SK-N-SH treated with all-trans-retinoic acid at 6 μM for 48 hours (cell line): ENCODE data around the gene BBS9.

ENCODE experiments used
- ATAC-seq: fragments of 200-7000 bp; cut with Tn5 transposase; 3 replicates; pipeline ENCODE4 v1.9.1; 2020; ENCODE audit warnings: mild to moderate bottlenecking, moderate library complexity
- ARNTL ChIP-seq: fragments of 450-650 bp; formaldehyde crosslinking; IDR thresholded peaks from 2 replicates; pipeline ENCODE4 v1.5.0; 2020; ENCODE audit warnings: low read depth, mild to moderate bottlenecking, moderate library complexity, borderline replicate concordance
- BACH2 ChIP-seq: fragments of 250-450 bp; sonication (Bioruptor Pico); IDR thresholded peaks from 2 replicates; pipeline ENCODE4 v1.9.0; 2021; ENCODE audit warnings: mild to moderate bottlenecking, borderline replicate concordance
- CREB5 ChIP-seq: fragments of 250-450 bp; sonication (Bioruptor Pico); IDR thresholded peaks from 2 replicates; pipeline ENCODE4 v1.5.1; 2020; ENCODE audit warnings: low read depth, mild to moderate bottlenecking, moderate library complexity
- CSRNP3 ChIP-seq: fragments of 250-450 bp; sonication (Bioruptor Pico); IDR thresholded peaks from 2 replicates; pipeline ENCODE4 v1.5.1; 2021; ENCODE audit warnings: mild to moderate bottlenecking, moderate library complexity
- ESRRG ChIP-seq: fragments of 250-450 bp; sonication (Bioruptor Pico); IDR thresholded peaks from 2 replicates; pipeline ENCODE4 v1.6.1; 2021; ENCODE audit warnings: mild to moderate bottlenecking
- GLIS3 ChIP-seq: fragments of 250-450 bp; sonication (Bioruptor Pico); IDR thresholded peaks from 2 replicates; pipeline ENCODE4 v1.5.0; 2020; ENCODE audit warnings: mild to moderate bottlenecking, moderate library complexity
- ISL1 ChIP-seq: fragments of 250-450 bp; sonication (Bioruptor Pico); IDR thresholded peaks from 2 replicates; pipeline ENCODE4 v2.1.2; 2022; ENCODE audit warnings: mild to moderate bottlenecking, moderate library complexity
- OSR1 ChIP-seq: fragments of 250-450 bp; sonication (Bioruptor Pico); IDR thresholded peaks from 2 replicates; pipeline ENCODE4 v1.8.0; 2022; ENCODE audit warnings: moderate library complexity, mild to moderate bottlenecking, inconsistent platforms
- PATZ1 ChIP-seq: fragments of 250-450 bp; sonication (Bioruptor Pico); IDR thresholded peaks from 2 replicates; pipeline ENCODE4 v1.8.0; 2020; ENCODE audit warnings: mild to moderate bottlenecking, moderate library complexity, borderline replicate concordance
- POU6F1 ChIP-seq: fragments of 250-450 bp; sonication (Bioruptor Pico); IDR thresholded peaks from 2 replicates; pipeline ENCODE4 v1.8.0; 2021; ENCODE audit warnings: low read depth, mild to moderate bottlenecking, moderate library complexity, borderline replicate concordance
- PPARA ChIP-seq: fragments of 250-450 bp; sonication (Bioruptor Pico); IDR thresholded peaks from 2 replicates; pipeline ENCODE4 v1.5.0; 2020; ENCODE audit warnings: mild to moderate bottlenecking, borderline replicate concordance
- RARB ChIP-seq: fragments of 250-450 bp; sonication (Bioruptor Pico); IDR thresholded peaks from 2 replicates; pipeline ENCODE4 v1.8.0; 2021; ENCODE audit warnings: mild to moderate bottlenecking, moderate library complexity
- SNAI2 ChIP-seq: fragments of 250-450 bp; sonication (Bioruptor Pico); IDR thresholded peaks from 2 replicates; pipeline ENCODE4 v1.5.0; 2020; ENCODE audit warnings: mild to moderate bottlenecking, moderate library complexity
- TCF4 ChIP-seq: fragments of 250-450 bp; sonication (Bioruptor Pico); IDR thresholded peaks from 2 replicates; pipeline ENCODE4 v1.8.0; 2021; ENCODE audit warnings: mild to moderate bottlenecking, moderate library complexity, borderline replicate concordance
- TOX ChIP-seq: fragments of 250-450 bp; sonication (Bioruptor Pico); IDR thresholded peaks from 2 replicates; pipeline ENCODE4 v1.8.0; 2021; ENCODE audit warnings: mild to moderate bottlenecking, moderate library complexity, borderline replicate concordance
- TSHZ2 ChIP-seq: fragments of 250-450 bp; sonication (Bioruptor Pico); IDR thresholded peaks from 2 replicates; pipeline ENCODE4 v1.5.0; 2020; ENCODE audit warnings: mild to moderate bottlenecking, moderate library complexity
- ZFP3 ChIP-seq: fragments of 250-450 bp; sonication (Bioruptor Pico); IDR thresholded peaks from 2 replicates; pipeline ENCODE4 v1.5.0; 2020; ENCODE audit warnings: mild to moderate bottlenecking, moderate library complexity
- ZFP30 ChIP-seq: fragments of 450-650 bp; formaldehyde crosslinking; IDR thresholded peaks from 2 replicates; pipeline ENCODE4 v1.5.0; 2022; ENCODE audit warnings: mild to moderate bottlenecking, moderate library complexity
- ZNF565 ChIP-seq: fragments of 450-650 bp; formaldehyde crosslinking; conservative IDR thresholded peaks from 2 replicates; pipeline ENCODE4 v1.5.0; 2020; ENCODE audit warnings: low read depth, mild to moderate bottlenecking, moderate library complexity
- ZNF70 ChIP-seq: fragments of 450-650 bp; formaldehyde crosslinking; IDR thresholded peaks from 2 replicates; pipeline ENCODE4 v1.5.0; 2020; ENCODE audit warnings: mild to moderate bottlenecking, moderate library complexity
- ZNF8 ChIP-seq: fragments of 450-650 bp; formaldehyde crosslinking; IDR thresholded peaks from 2 replicates; pipeline ENCODE4 v1.5.0; 2020; ENCODE audit warnings: mild to moderate bottlenecking, moderate library complexity

Gene BBS9

GRCh38 chr7:33087356-33087755 is 42.0 kb upstream of the BBS9 start:
- ATAC-seq = no peak

GRCh38 chr7:33087858-33088257 is 41.5 kb upstream of the BBS9 start:
- ATAC-seq = no peak
- TF ChIP-seq RARB (no peak), POU6F1 (CRISPR knock-in tag) (no peak), TCF4 (CRISPR knock-in tag) (no peak), CSRNP3 (CRISPR knock-in tag) (no peak), CREB5 (no peak), ESRRG (CRISPR knock-in tag) (no peak), ZNF8 (CRISPR knock-in tag) (no peak), TOX (no peak), ZFP30 (CRISPR knock-in tag) (no peak), ZNF565 (CRISPR knock-in tag) (no peak), GLIS3 (CRISPR knock-in tag) (no peak), PATZ1 (CRISPR knock-in tag) (no peak), ZFP3 (CRISPR knock-in tag) (no peak), TSHZ2 (no peak), ZNF70 (CRISPR knock-in tag) (no peak)
- TF ChIP-seq, all 23 proteins: peak for 0

More at GRCh38 chr7:33087356-33087755, 42.0 kb upstream of the BBS9 start:
- TF ChIP-seq OSR1 (CRISPR knock-in tag) = no peak
- no peak for TF ChIP-seq PATZ1 (CRISPR knock-in tag)

GRCh38 chr7:33089142-33089541 is 40.2 kb upstream of the BBS9 start:
- ATAC-seq = no peak
- TF ChIP-seq ISL1 (CRISPR knock-in tag) (no peak), SNAI2 (CRISPR knock-in tag) (no peak), RARB (no peak), ESRRG (CRISPR knock-in tag) (no peak), ZNF565 (CRISPR knock-in tag) (no peak), ZFP30 (CRISPR knock-in tag) (no peak), ZNF8 (CRISPR knock-in tag) (no peak), ARNTL (no peak), CREB5 (no peak), ZFP3 (CRISPR knock-in tag) (no peak), PATZ1 (CRISPR knock-in tag) (no peak), TCF4 (CRISPR knock-in tag) (no peak), POU6F1 (CRISPR knock-in tag) (no peak), GLIS3 (CRISPR knock-in tag) (no peak), ZNF70 (CRISPR knock-in tag) (no peak), PPARA (no peak), BACH2 (CRISPR knock-in tag) (no peak)
